NCI-H2107 treated with DMSO at 0.1 percent for 48 hours (cell line): ENCODE results near the gene SLC38A8.

ENCODE experiments used
- DNase-seq: peaks from one replicate; lab custom pipeline; 2025; ENCODE audit not compliant: unreplicated experiment; lab: John Stamatoyannopoulos, UW

Gene SLC38A8

DNA sequence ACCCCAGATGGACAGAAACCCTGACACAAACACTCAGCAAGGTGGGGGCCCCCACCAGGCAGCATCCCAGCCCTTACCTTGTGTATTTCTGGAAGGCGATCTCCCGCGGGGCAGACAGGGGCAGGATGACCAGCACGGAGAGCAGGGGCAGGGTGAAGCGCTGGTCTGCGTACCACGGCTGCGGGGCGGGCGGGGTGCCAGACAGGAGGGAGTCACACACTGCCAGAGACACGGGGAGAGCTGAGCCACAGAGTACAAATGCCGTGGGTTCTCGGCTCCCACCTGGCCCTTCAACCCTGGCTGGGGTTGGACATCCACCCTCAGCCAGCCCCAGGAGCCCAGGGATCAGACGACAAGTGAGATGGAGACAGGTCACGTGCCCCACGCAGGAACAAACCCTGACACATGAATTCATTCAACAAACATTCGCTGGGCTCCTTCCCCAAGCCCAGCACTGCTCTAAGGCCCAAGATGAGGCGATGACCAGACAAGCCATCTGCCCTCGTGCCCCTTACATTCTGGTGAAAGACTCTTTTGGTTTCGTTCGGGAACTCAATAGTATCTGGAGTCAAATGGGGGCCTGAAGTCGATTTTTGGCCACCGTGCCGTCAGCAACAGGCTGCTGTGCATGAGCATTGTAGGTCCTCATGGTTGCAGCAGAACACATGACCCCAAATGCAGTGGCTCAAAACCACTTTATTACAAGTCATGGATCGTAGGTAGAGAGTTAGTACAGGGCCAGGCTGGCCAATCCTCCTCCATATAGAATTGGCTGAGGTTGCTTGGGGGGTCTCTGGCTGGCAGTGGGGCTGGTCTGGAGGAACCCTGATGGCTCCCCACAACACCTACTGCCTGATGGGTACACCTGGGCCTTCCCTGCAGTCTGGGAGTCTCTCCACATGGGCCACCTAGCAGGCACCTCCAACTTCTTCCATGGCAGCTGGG lies 9.1 kb downstream of the SLC38A8 start:
- DNase-seq: no peak

GRCh38 chr16:84032458-84033178 lies 10.0 kb downstream of the SLC38A8 start:
- peak; percentile 79 for DNase-seq

DNA sequence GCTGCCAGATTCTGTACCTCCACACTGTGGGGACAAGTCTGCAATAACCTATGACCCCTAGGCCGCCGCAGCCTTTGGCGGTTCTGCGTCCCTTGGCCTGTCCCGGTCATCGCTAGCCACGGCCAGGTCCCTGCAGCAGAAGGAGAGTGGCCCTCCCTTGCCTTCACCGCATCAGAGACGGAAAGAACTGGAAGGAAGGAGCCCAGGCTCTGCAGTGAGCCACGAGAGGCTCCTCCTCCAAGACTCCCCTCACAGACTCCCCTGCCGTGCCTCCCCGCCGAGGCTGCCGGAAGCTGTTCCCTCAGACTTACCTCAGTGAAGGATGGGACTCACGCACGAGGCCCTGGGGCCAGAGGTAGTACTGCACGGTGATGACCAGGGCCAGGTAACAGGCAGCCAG lies 11.0 kb downstream of the SLC38A8 start:
- no peak for DNase-seq

GRCh38 chr16:84029297-84030047 lies 13.1 kb downstream of the SLC38A8 start:
- DNase-seq: no peak

GRCh38 chr16:84027625-84028024 lies 15.0 kb downstream of the SLC38A8 start:
- DNase-seq: no peak

GRCh38 chr16:84026606-84027005 lies 16.0 kb downstream of the SLC38A8 start:
- DNase-seq: no peak

DNA sequence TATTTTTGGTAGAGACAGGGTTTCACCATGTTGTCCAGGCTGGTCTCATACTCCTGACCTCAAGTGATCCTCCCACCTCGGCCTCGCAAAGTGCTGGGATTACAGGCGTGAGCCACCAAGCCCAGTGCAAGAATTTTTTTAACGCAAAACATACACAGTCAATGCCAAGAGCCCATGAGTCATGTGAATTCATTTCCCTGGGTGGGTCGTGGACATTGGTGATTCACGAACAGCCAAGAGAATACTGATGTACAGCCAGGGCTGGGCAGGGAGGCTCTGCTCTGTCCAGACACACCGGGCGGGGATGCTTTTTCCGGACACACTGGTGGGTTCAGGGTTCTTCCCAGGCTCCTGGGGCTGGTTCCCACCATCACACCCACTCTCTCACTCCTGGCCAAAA lies 17.7 kb downstream of the SLC38A8 start:
- no peak for DNase-seq

DNA sequence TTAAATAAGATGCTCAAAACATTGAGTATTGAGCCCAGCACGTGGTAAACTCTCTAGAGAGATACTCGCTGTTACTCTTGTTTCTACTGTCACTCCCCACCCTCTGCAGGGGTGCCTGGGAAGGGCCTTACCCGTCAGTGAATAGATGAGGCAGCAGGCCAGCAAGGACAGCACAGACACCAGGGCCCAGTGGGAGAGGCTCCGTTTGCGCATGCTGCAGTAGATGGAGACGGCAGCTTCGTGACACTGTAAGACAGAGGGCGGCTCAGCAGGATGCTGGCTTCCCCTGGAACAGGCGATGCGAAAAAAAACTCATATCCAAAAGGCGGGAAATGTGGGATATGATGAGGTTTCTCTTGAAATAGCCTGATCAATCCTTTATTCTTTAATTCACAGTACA lies 20.0 kb downstream of the SLC38A8 start:
- DNase-seq: no peak

DNA sequence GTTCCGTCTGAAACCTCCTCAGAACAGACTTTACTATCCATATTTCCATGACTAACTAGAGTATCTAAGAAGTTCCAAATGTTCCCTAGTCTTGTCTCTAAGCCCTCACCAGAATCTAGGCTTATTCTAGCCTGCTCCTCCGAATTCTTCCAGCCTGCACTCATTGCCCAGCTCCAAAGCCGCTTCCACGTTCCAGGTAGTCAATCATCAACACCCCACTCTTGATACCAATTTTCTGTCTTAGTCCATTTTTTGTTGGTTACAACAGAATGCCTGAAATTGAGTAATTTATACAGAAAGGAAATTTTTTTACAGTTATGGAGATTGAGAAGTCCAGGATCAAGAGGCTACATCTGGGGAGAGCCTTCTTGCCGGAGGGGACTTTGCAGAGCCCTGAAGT lies 21.1 kb downstream of the SLC38A8 start:
- no peak for DNase-seq

DNA sequence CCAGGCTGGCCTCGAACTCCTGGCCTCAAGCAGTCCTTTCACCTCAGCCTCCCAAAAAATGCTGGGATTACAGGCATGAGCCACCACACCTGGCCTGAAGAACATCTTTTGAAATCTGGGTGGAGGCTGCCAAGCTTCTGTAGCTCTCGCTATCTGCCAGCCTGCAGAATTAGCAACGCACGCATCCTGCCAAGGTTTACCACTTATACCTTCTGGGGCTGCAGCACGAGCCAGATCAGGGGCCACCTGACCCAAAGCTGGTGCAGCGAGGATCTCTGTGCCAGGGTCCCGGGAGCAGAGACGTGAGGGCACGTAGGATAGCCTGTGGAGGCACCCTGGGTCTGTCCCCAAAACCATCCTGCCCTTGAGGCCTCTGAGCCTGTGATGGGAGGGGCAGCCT lies 22.2 kb downstream of the SLC38A8 start:
- no peak for DNase-seq

GRCh38 chr16:84018710-84019109 lies 23.9 kb downstream of the SLC38A8 start:
- DNase-seq: no peak

- DNase-seq: no peak
Measured at GRCh38 chr16:84016477-84016876, 26.1 kb downstream of the SLC38A8 start.

DNA sequence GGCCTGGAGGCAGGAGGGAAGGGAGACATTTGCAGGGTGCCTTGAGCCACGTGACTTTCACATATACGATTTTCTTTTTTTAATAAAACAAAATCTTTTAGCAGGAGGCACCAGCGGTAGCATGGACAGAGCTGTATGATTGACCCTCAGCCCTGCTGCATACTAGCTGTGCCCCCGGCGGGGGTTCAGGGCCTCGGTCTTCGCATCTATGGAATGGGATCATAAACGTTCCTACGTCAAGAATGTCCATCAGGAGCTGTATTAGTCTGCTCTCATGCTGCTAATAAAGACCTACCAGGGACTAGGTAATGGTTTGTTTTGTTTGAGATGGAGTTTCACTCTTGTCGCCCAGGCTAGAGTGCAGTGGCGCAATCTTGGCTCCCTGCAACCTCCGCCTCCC lies 27.2 kb downstream of the SLC38A8 start:
- DNase-seq: no peak

GRCh38 chr16:84014570-84015327 lies 27.8 kb downstream of the SLC38A8 start:
- DNase-seq: no peak

GRCh38 chr16:84013787-84014569 lies 28.6 kb downstream of the SLC38A8 start:
- peak; percentile 64 for DNase-seq

GRCh38 chr16:84009282-84009681 lies 33.3 kb downstream of the SLC38A8 start:
- no peak for DNase-seq

GRCh38 chr16:84007965-84008364 lies 34.6 kb downstream of the SLC38A8 start:
- DNase-seq: no peak

DNA sequence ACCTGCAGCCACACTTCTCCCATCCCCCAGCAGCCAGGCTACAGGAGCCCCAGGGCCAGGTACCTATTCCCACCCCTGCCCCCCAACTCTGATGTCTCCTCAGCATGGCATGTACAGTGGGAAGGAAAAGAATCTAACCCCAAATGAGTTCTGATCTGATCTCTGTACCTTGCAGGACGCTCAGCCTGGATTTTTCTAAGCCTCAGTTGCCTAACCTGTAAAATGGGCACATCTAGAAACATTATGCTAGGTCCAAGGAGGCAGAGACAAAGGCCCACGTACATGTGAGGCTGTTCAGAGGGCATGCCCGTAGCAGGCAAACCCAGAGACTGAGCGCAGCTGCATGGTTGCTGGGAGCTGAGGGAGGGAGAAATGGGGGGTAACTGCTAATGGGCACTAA lies 35.1 kb downstream of the SLC38A8 start:
- DNase-seq: no peak

DNA sequence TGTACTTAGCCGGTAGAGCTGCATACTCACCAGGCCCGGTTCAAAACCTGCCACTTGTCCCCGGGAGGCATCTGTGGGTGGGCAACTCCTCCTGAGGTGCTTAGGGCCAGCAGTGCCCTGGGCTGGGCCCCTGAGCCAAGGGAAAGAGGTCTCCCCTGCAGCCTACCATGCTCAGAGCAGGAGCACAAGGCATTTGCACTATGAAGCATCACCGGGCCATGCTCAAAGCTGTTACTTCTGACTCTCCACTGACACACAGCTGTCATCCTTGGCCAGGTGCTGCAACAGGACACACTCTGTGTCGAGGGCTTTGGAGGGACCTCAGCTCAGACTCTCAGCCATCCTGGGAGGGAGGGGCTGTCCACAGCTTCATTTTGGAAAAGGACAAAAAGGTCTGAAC lies 37.2 kb downstream of the SLC38A8 start:
- no peak for DNase-seq

DNA sequence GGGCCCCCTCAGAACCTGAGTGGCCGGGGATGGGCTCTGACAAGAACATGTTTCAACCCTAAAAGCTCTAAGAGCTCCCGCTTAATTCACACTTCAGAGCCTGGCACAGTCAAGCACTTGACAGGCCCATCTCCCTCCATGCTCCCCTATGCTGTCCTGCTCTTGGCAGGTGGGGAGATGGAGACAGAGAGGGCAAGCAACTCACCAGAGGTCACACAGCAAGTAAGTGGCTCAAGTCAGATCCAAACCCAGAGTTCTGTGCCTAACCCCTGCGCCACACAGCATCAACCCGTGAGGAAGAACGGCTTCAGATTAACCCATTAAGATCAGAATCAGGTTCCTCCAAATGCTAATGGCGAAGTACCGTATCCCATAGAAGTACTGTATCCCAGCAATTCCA lies 38.2 kb downstream of the SLC38A8 start:
- DNase-seq: no peak
